ENCODE data around the gene LSG1.
"Not testable (repeated sequence)": the region's sequence is repeated elsewhere in the genome, so short reads cannot be mapped to it uniquely, and the experiment has no call there.

Gene LSG1

GRCh38 chr3:194618858-194619608 lies 53.0 kb downstream of the LSG1 start:
- no peak for DNase-seq (ENCODE audit: low read depth in 2 of 2)

GRCh38 chr3:194617827-194618226 lies 54.2 kb downstream of the LSG1 start:
- no peak for DNase-seq (ENCODE audit: low read depth in 2 of 2)

- DNase-seq (ENCODE audit: low read depth in 2 of 2), result no peak
Measured at GRCh38 chr3:194617143-194617671, 54.8 kb downstream of the LSG1 start.

GRCh38 chr3:194615226-194615625 lies 56.8 kb downstream of the LSG1 start:
- DNase-seq (ENCODE audit: low read depth in 2 of 2), result no peak

- no peak for DNase-seq (ENCODE audit: low read depth in 2 of 2)
Measured at GRCh38 chr3:194612221-194612620, 59.8 kb downstream of the LSG1 start.

GRCh38 chr3:194610689-194611088 lies 61.3 kb downstream of the LSG1 start:
- DNase-seq (ENCODE audit: low read depth in 2 of 2), result no peak

GRCh38 chr3:194609601-194610000 lies 62.4 kb downstream of the LSG1 start:
- DNase-seq (ENCODE audit: low read depth in 2 of 2), result no peak

- no peak for DNase-seq (ENCODE audit: low read depth in 2 of 2)
Measured at GRCh38 chr3:194608981-194609380, 63.0 kb downstream of the LSG1 start.

GRCh38 chr3:194607592-194608389 lies 64.2 kb downstream of the LSG1 start:
- no peak for DNase-seq (ENCODE audit: low read depth in 2 of 2)

GRCh38 chr3:194606941-194607340 lies 65.0 kb downstream of the LSG1 start:
- no peak for DNase-seq (ENCODE audit: low read depth in 2 of 2)

GRCh38 chr3:194606163-194606562 lies 65.8 kb downstream of the LSG1 start:
- DNase-seq (ENCODE audit: low read depth in 2 of 2), result no peak

- not testable (repeated sequence) for DNase-seq (ENCODE audit: low read depth in 2 of 2)
Measured at GRCh38 chr3:194605314-194605713, 66.7 kb downstream of the LSG1 start.

- DNase-seq (ENCODE audit: low read depth in 2 of 2), result no peak
Measured at GRCh38 chr3:194604837-194605236, 67.2 kb downstream of the LSG1 start.

GRCh38 chr3:194604126-194604525 lies 67.9 kb downstream of the LSG1 start:
- DNase-seq (ENCODE audit: low read depth in 2 of 2), result no peak

GRCh38 chr3:194602669-194603171 lies 69.3 kb downstream of the LSG1 start:
- DNase-seq (ENCODE audit: low read depth in 2 of 2), result no peak

GRCh38 chr3:194598771-194599557 lies 73.0 kb downstream of the LSG1 start:
- peak; percentile 82 to 84 for DNase-seq (ENCODE audit: low read depth in 2 of 2)

GRCh38 chr3:194596906-194597305 lies 75.1 kb downstream of the LSG1 start:
- no peak for DNase-seq (ENCODE audit: low read depth in 2 of 2)

- peak; percentile 99 for DNase-seq (ENCODE audit: low read depth in 2 of 2)
Measured at GRCh38 chr3:194592798-194593752, 78.9 kb downstream of the LSG1 start.
